Mucosa of stomach (tissue), 1 donor: ENCODE measurements around the gene TRIM65.

Source experiments
- H3K27me3 ChIP-seq: one replicate; pipeline ENCODE4 v1.7.0; 2013; ENCODE audit warnings: mild to moderate bottlenecking, low read length; ENCODE audit not compliant: control insufficient read depth, insufficient read depth
- H3K36me3 ChIP-seq: one replicate; pipeline ENCODE4 v1.7.0; 2013; ENCODE audit warnings: low read length; ENCODE audit not compliant: control insufficient read depth, insufficient read depth
- H3K4me1 ChIP-seq: one replicate; pipeline ENCODE4 v1.7.0; 2013; ENCODE audit warnings: mild to moderate bottlenecking, low read length; ENCODE audit not compliant: control insufficient read depth, insufficient read depth
- H3K4me3 ChIP-seq: one replicate; pipeline ENCODE4 v1.7.0; 2013; ENCODE audit warnings: low read length
- H3K9ac ChIP-seq: one replicate; pipeline ENCODE4 v1.7.0; 2013; ENCODE audit warnings: mild to moderate bottlenecking, low read length, moderate library complexity
- H3K9me3 ChIP-seq: one replicate; pipeline ENCODE4 v1.7.0; 2013; ENCODE audit warnings: mild to moderate bottlenecking, low read length, moderate library complexity; ENCODE audit not compliant: control insufficient read depth
- donor health status: Pancreatic carcinoma.

The TRIM65 gene

DNA sequence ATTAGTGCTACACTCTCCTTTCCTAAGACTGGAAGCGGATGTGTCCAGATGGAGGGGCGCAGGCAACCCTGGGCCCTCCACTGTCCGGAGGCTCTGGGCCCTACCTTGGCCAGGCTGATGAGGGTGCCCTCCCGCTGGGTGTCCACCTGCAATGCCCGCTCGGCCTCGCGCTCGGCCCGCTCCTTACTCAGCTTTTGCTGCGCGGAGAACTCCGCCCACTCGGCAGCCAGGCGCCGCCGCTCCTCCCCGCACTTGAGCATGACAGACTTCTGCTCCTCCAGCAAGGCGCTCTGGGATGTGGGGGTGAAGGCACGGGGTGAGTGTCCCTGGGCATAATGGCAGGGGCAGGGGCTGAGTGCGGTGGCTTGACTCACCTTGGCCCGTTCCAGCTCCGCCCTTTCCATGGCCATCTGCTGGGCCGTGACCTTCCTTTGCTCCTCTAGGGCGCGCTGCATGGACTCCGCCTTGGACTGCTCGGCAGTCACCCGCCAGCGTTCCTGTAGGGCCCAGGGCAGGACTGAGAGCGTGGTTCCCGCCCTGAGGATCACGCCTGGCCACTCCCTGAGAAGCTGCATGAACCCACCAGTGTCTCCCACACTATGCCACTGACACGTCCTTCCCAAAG, 18.0 kb upstream of the TRIM65 start:
- H3K9ac ChIP-seq = no peak overlapping the region
- no peaks in the 10 kb centered on the region for H3K9me3 ChIP-seq
- H3K27me3 ChIP-seq = no peaks in the 10 kb centered on the region
- no peaks in the 10 kb centered on the region for H3K4me1 ChIP-seq
- no peaks in the 10 kb centered on the region for H3K36me3 ChIP-seq
- no peak overlapping the region for H3K4me3 ChIP-seq

DNA sequence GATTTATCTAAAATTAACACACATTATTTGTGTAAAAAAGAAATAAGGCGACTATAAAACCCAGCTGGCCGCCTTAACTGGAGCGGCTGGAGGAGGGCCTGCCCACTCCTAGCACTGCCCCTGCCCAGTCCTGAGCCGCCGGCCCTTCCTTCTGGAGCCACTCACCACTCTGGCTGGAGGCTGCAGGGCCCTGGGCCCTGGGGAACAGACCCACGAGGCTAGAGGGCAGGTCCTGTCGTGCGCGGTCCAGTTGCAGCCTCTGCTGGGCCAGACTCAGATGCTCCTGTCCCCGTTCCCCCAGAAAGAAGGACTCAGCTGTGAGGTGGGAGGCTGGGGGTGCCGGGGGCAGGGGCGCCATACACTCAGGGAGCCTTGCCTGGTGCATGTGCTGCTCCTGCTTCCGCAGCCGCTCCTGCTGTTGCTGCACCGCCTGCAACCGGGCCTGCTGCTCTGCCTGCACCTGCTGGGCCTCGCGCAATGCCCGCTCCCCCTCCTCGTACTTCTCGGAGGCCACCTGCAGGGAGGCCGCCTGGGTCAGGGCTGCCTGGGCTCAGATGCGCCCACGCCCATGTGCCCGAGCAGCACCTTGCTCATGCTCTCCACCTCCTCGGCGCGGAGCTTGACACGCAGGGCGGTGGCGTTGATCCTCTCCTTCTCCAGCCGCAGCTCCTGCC, 16.9 kb upstream of the TRIM65 start:
- no peak overlapping the region for H3K4me3 ChIP-seq
- H3K36me3 ChIP-seq = no peaks in the 10 kb centered on the region
- H3K27me3 ChIP-seq = no peaks in the 10 kb centered on the region
- no peaks in the 10 kb centered on the region for H3K4me1 ChIP-seq
- no peaks in the 10 kb centered on the region for H3K9me3 ChIP-seq
- H3K9ac ChIP-seq = no peak overlapping the region

DNA sequence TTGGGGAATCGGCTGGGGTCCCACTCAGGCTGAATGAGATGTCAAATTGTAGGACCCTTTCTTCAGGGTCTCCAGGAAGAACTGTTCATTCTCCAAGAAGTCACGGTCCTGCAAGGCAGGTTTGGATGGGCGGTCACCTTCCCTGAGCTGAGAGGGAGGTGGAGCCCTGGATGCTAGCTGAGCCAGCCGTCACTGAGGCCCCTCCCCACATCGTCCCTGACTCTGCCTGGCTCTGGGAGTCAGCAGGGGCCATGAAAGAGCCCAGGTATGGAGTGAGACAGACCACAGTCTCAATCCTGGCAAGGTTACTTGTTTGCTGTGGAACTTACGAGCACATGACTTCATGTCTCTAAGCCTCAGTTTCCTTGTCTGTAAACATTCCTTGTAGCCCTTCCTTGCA, 13.9 kb upstream of the TRIM65 start:
- H3K9me3 ChIP-seq = no peaks in the 10 kb centered on the region
- H3K27me3 ChIP-seq = no peaks in the 10 kb centered on the region
- no peaks in the 10 kb centered on the region for H3K4me1 ChIP-seq
- H3K9ac ChIP-seq = no peak overlapping the region
- no peaks in the 10 kb centered on the region for H3K36me3 ChIP-seq
- no peak overlapping the region for H3K4me3 ChIP-seq

DNA sequence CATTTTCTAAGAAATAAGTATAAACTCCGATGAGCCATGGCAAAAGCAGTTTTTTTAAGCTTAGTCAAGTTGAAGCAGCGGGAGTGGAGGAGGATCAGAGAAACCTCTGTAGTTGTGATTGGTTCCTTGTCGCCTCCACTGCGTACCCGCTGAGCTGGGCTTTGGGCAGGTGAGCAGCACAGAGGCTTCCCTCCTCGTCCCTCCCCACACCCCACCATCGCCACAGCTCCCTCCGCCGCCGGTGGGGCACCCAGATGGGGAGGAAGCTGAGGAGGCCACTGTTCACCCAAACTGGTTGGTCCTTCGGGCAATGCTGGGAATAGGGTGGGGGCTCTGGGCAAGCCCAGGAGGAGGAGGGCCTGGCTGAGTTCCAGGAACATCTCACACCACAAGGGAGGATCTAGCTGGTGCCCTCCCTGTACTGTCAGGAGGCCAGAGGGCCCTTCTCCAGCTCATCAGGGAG, 13.1 kb upstream of the TRIM65 start:
- Histone ChIP-seq H3K9ac (no peak overlapping the region), H3K9me3 (no peaks in the 10 kb centered on the region), H3K36me3 (no peaks in the 10 kb centered on the region), H3K4me3 (no peak overlapping the region), H3K27me3 (no peaks in the 10 kb centered on the region), H3K4me1 (no peaks in the 10 kb centered on the region)

DNA sequence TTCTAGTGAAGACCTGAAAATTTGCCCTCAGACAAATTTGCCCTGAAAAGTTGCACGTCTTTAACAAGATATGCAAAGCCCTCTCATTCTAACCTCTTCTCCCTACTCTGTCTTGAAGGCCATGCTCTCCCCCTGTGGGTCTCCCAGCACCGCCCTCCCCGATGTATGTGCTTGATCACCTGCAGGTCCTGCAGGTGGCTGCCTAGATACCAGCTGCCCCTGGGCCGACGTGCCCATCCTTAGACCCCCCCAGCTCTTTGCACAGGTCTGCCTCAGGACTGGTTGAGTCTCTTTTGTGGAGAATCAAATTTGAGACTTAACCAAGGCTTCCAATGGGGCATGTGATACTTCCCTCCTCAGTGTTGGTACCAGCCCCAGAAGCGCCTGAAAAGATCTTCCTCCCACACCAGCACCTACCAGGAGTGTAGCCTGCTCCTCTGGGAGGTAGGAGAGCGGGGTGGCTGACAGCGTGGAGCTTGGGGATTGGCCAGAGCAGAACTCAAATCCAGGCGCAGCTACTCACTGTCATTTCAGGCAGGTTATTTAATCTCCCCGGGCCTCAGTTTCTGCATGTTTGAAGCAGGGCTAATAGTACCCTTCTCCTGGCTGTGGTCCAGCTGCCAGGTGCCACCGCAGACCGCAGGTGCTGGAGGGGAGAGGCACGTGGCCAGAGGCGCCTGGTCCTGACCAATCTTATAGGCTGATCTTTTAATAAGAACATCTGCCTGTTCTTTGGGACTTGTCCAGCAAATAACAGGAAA, 12.5 kb upstream of the TRIM65 start:
- Histone ChIP-seq H3K36me3 (no peaks in the 10 kb centered on the region), H3K27me3 (no peaks in the 10 kb centered on the region), H3K9ac (no peak overlapping the region), H3K9me3 (no peaks in the 10 kb centered on the region), H3K4me1 (no peaks in the 10 kb centered on the region), H3K4me3 (no peak overlapping the region)

DNA sequence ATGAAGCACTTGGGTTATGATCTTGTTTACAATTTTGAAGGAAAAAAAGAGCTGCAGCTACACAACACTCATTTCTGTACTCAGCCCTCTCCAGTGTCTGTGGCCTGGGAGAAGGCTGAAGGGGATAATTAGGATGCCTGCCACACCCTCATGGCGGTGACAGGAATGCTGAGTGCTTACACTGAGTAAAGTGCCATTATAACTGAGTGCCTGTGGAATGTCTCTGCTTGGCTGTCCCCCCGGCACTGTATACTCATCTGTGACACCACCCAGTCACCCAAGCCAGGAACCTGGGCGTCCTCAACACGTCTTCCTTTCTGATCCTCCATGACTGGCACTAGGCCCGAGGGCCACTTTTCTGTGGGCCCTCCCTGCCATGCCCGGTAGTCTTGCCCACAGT, 11.4 kb upstream of the TRIM65 start:
- Histone ChIP-seq H3K9ac (no peak overlapping the region), H3K36me3 (no peaks in the 10 kb centered on the region), H3K4me3 (no peak overlapping the region), H3K4me1 (peaks cover 6% of the 10 kb centered on the region), H3K9me3 (no peaks in the 10 kb centered on the region), H3K27me3 (no peaks in the 10 kb centered on the region)

DNA sequence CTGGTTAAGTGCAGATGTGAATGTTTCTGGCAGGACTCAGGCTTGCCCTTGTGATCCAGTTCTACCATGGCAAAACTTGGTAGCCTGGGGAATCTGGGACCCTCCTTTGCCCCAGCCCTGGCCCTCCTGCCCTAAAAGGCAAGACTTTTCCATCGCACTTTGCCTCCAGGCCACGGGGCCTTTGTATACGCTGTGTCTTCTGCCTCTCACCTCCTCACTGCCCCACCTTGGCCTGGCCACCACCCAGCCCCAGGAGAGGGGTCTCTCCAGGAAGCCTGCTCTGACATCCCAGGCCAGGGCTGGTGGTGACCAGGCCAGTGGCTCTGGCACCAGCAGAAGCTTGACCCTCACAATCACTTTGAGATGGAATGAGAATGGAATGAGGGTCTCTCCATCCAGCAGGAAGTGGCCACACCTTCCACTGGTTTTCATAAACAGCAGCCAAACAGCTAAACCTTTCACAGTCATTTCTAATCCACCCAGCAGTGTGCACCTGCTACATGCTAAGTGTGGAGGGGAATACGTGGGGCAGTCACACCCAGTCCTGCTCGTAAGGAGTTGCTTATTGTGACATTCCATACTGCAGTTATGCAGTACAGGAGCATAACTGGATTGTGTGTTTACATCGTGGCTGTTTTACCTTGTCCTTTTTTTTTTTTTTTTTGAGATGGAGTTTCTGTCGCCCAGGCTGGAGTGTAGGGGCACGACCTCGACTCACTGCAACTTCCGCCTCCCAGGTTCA, 9.6 kb upstream of the TRIM65 start:
- no peak overlapping the region for H3K9ac ChIP-seq
- H3K4me3 ChIP-seq = no peak overlapping the region

DNA sequence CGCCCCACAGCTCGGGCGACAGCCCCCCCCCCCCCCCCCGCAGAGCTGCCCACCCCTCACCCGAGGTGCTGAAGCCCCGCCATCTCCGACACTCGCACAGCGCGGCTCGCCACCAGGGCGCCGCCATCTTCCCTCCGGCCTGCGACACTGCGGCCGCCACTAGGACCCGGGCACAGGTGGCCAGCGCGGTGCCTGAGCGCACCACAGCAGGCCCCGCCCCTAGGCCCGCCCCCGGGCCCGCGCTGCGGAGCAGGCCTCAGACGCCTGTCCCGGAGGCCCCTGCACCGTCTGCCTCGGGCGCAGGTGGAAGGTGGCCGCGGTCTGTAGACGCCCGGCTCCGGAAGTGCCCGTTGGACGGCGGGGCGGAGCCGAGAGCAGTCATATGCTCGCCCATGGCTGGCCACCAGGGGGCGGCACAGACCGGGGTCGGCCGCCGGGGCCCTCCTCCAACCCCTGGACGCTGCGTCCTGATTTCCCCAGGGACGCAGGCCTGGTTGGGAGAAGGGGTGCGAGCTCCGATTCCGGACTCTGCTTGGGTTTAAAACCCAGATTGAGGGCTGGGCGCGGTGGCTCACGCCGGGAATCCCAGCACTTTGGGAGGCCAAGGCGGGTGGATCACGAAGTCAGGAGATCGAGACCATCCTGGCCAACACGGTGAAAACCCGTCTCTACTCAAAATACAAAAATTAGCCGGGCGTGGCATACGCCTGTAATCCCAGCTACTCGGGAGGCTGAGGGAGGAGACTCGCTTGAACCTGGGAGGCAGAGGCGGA, 8.2 kb upstream of the TRIM65 start, which contains the start of gene MRPL38:
TSS of gene MRPL38 (minus strand) at position 136 of the 773 bp plus-strand sequence. CDS start at position 127, 9 bp downstream.
- no peaks in the 10 kb centered on the region for H3K27me3 ChIP-seq
- peak within 1 kb of the TSS; percentile 85 for H3K9ac ChIP-seq
- peak within 1 kb of the TSS; percentile 14 for H3K4me3 ChIP-seq
- H3K4me1 ChIP-seq = peaks cover 6% of the 10 kb centered on the region
- no peaks in the 10 kb centered on the region for H3K36me3 ChIP-seq
- no peaks in the 10 kb centered on the region for H3K9me3 ChIP-seq

More for the DNA sequence above, 9.6 kb upstream of the TRIM65 start:
- Histone ChIP-seq H3K27me3 (no peaks in the 10 kb centered on the region), H3K4me1 (peaks cover 6% of the 10 kb centered on the region), H3K9me3 (no peaks in the 10 kb centered on the region), H3K36me3 (no peaks in the 10 kb centered on the region)

DNA sequence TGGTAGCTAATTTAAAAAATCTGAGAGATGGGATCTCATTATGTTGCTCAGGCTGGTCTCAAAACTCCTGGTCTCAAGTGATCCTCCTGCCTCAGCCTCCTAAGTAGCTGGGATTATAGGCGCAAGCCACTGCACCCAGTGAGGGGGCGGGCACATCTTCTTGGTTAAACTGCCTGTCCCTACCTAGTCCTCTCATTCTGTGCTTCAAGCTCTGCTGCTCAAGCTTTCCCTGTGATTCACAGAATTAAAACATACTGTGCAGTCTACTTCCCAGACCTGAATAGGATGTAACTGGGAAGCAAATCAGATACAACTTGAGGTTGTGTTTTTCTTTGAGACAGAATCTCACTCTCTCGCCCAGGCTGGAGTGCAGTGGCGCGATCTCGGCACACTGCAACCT, 5.7 kb upstream of the TRIM65 start:
- Histone ChIP-seq H3K4me1 (peaks cover 10% of the 10 kb centered on the region), H3K4me3 (no peak overlapping the region), H3K9ac (no peak overlapping the region), H3K27me3 (no peaks in the 10 kb centered on the region), H3K9me3 (no peaks in the 10 kb centered on the region), H3K36me3 (no peaks in the 10 kb centered on the region)

DNA sequence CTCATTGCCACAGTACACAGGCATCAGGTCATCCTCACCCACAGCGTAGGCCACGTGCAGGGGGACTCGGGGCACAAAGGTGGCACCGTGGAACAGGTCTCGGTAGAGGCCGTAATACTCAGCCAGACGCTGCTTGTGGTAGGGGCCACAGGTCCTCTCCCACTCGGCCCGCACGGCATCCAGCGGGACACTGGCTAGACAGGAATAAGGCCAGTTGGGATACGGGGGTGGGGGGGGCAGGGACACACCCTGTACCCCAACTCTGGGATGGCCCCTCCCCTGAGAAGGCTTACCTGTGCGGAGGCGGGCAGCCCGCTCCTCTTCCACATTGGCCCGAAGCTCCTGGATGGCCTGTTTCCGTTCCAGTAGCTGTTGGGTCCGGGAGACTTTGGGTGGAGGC, 5.0 kb upstream of the TRIM65 start:
- H3K9me3 ChIP-seq = no peaks in the 10 kb centered on the region
- peaks cover 15% of the 10 kb centered on the region for H3K4me1 ChIP-seq
- H3K4me3 ChIP-seq = no peak overlapping the region
- no peak overlapping the region for H3K9ac ChIP-seq
- H3K27me3 ChIP-seq = no peaks in the 10 kb centered on the region
- H3K36me3 ChIP-seq = no peaks in the 10 kb centered on the region
